Activated T-helper 1 cell treated with anti-CD3 and anti-CD28 coated beads, Interleukin-2, amount 50 U/mL, for 16 hours (primary cell): ENCODE measurements around the gene NTRK1.

Source experiments
- DNase-seq, 2 donors: peaks; one replicate each; pipeline ENCODE4 v3.0.0-alpha.2; 2020; ENCODE audit warnings: low read depth in 1 of 2, low spot score in 1 of 2

NTRK1 gene

GRCh38 chr1:156856282-156856785 lies 4.3 kb upstream of the NTRK1 start:
- no peak for DNase-seq

GRCh38 chr1:156857532-156857931 lies 3.1 kb upstream of the NTRK1 start:
- no peak for DNase-seq

- DNase-seq, result no peak
Observed at GRCh38 chr1:156858555-156858956, 2.1 kb upstream of the NTRK1 start.

- no peak for DNase-seq
Observed at GRCh38 chr1:156858959-156859522, 1.6 kb upstream of the NTRK1 start, which contains the start of gene INSRR. INSRR (minus strand) TSS chr1:156859117; CDS start chr1:156858621, 496 bp downstream.

GRCh38 chr1:156859523-156860112 lies 1.0 kb upstream of the NTRK1 start:
- DNase-seq, result no peak

GRCh38 chr1:156860113-156860627 lies 495 bp upstream of the NTRK1 start:
- DNase-seq, result peak; percentile 29 to 43

GRCh38 chr1:156862584-156862983 lies 1.9 kb downstream of the NTRK1 start:
- DNase-seq, result no peak

- DNase-seq, result no peak
Observed at GRCh38 chr1:156862997-156863599, 2.4 kb downstream of the NTRK1 start.

GRCh38 chr1:156863631-156864030 lies 3.0 kb downstream of the NTRK1 start:
- DNase-seq, result no peak

GRCh38 chr1:156864796-156865195 lies 4.1 kb downstream of the NTRK1 start:
- DNase-seq, result no peak

GRCh38 chr1:156865258-156865657 lies 4.6 kb downstream of the NTRK1 start:
- no peak for DNase-seq

GRCh38 chr1:156865865-156866248 lies 5.2 kb downstream of the NTRK1 start:
- DNase-seq, result no peak

- no peak for DNase-seq
Observed at GRCh38 chr1:156866249-156866909, 5.7 kb downstream of the NTRK1 start.

GRCh38 chr1:156868341-156868740 lies 7.7 kb downstream of the NTRK1 start:
- DNase-seq, result no peak

- no peak for DNase-seq
Observed at GRCh38 chr1:156869455-156869854, 8.8 kb downstream of the NTRK1 start.

- DNase-seq, result no peak
Observed at GRCh38 chr1:156873659-156874058, 13.0 kb downstream of the NTRK1 start.

- no peak for DNase-seq
Observed at GRCh38 chr1:156874142-156874541, 13.5 kb downstream of the NTRK1 start.

- no peak for DNase-seq
Observed at GRCh38 chr1:156874572-156875340, 14.1 kb downstream of the NTRK1 start.

GRCh38 chr1:156875341-156875615 lies 14.6 kb downstream of the NTRK1 start:
- DNase-seq, result no peak

GRCh38 chr1:156876281-156876680 lies 15.6 kb downstream of the NTRK1 start:
- no peak for DNase-seq

- no peak for DNase-seq
Observed at GRCh38 chr1:156877433-156878170, 16.9 kb downstream of the NTRK1 start.
